Measurements from ENCODE around the gene EME2.

- TF ChIP-seq HNF4A (conservative IDR thresholded peaks at IDR 0.05) (peak; percentile 29 to 43), MAX (IDR thresholded peaks at IDR 0.05) (no peak), CTCF (IDR thresholded peaks at IDR 0.05; ENCODE audit: low read depth, low read length, missing input control) (no peak), FOXA1 (IDR thresholded peaks at IDR 0.05) (no peak), RAD21 (IDR thresholded peaks at IDR 0.05) (peak in 1 of 2 donors; percentile 36), ZBTB33 (IDR thresholded peaks at IDR 0.05) (no peak), EGR1 (IDR thresholded peaks at IDR 0.05; ENCODE audit: low read depth in 2 of 2) (no peak), YY1 (IDR thresholded peaks at IDR 0.05) (peak; percentile 8), GABPA (IDR thresholded peaks at IDR 0.05 in 1 of 2, conservative IDR thresholded peaks at IDR 0.05 in 1 of 2) (no peak), REST (IDR thresholded peaks at IDR 0.05) (no peak), RXRA (IDR thresholded peaks at IDR 0.05) (peak; percentile 60 to 65), NR2F2 (IDR thresholded peaks at IDR 0.05) (peak; percentile 7)
Measured at GRCh38 chr16:1794221-1794871, 21.7 kb downstream of the EME2 start.

Data from liver (tissue), 3 donors.